ENCODE measurements around the gene EBP.

Gene EBP

DNA sequence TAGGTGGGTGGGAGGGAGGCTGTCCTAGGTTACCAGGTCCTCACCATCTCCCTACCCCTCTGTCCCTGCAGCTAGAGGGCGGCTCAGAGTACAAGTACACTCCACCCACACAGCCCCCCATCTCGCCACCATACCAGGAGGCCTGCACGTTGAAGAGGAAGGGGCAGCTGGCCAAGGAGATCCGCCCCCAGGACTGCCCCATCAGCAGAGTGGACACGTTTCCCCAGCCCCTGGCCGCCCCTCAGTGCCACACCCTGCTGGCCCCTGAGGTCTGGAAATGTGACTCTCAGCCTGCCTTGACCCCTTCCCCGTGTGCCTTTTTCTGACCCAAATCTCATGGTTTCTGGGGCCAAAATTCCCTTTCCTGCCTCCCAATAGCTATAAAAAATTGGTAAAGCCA, 39.1 kb upstream of the EBP start:
- no peak for TF ChIP-seq GATA3 (IDR thresholded peaks at IDR 0.05; ENCODE audit: low read depth, low read length)
- no peak for TF ChIP-seq GATA2 (IDR thresholded peaks at IDR 0.05; ENCODE audit: low read depth, low read length)

DNA sequence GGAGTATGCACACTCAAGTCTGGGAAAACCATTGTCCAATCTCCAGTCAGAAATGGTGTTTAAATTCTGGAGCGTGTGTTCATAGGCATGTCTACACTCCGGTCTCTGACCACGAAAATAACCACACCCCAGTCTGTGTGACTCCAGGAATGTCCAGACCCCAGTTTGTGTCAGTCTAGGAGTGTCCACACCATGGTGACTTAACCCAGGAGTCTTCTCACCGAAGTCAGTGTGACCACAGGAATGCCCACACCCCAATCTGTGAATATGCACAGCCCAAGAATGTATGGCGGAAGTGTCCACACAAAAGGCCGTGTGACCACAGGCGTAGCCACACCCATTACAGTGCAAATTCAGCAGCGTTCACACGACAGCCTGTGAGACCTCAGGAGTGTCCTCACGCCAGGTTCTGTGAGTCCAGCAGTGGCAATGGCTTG, 34.2 kb upstream of the EBP start:
- TF ChIP-seq GATA3 (IDR thresholded peaks at IDR 0.05; ENCODE audit: low read depth, low read length) (no peak), GATA2 (IDR thresholded peaks at IDR 0.05; ENCODE audit: low read depth, low read length) (no peak)

DNA sequence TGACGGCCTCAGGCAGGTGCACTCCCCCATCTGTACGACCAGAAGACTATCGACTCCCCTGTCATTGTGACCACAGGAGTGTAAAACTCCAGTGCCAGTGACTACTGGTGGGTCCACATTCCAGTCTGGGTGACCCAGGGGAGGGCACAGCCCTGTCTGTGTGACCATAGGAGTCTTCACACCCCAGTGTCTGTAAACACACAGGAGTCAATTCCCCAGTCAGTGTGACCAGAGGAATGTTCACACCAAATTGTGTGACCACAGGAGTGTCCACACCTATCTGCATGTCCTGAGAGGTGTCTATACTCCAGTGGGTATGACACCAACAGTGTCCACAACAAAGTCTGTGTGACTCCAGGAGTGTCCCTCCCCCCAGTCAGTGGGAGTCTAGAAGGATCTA, 33.6 kb upstream of the EBP start:
- TF ChIP-seq GATA3 (IDR thresholded peaks at IDR 0.05; ENCODE audit: low read depth, low read length) (no peak), GATA2 (IDR thresholded peaks at IDR 0.05; ENCODE audit: low read depth, low read length) (no peak)

DNA sequence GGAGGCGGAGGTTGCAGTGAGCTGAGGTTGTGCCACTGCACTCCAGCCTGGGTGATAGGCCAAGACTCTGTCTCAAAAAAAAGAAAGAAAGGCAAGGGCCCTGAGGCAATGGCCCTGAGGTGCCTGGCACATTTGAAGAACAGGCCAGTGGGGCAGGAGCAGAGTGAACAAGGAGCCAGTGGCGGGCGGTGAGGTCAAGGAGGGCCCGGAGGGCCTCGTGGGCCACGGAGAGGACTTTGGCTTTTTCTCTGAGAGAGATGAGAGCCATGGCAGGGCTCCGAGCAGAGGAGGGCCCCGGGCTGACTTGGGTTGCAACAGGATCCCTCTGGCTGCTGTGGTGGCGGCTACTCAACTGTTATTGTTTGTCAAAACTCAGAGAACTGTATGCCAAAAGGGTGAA, 32.3 kb upstream of the EBP start:
- TF ChIP-seq GATA3 (IDR thresholded peaks at IDR 0.05; ENCODE audit: low read depth, low read length) = no peak
- no peak for TF ChIP-seq GATA2 (IDR thresholded peaks at IDR 0.05; ENCODE audit: low read depth, low read length)

DNA sequence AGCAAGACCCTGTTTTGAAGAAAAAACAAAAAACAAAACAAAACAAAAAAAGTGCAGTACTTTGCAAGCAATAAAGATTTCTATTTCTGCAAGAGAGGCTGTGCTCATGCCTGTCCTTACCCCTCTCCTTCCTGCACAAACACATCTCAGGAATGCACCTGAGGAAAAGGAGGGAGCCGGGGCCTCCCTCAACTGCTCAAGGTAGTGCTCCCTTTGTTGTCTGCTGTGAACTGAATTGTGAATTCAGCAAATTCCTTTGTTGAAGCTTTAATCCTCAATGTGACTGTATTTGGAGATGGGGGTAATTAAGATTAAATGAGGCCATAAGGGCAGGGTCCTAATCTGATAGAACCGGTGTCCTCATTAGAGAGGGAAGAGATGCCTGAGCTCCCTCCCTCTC, 31.7 kb upstream of the EBP start:
- no peak for TF ChIP-seq GATA2 (IDR thresholded peaks at IDR 0.05; ENCODE audit: low read depth, low read length)
- TF ChIP-seq GATA3 (IDR thresholded peaks at IDR 0.05; ENCODE audit: low read depth, low read length) = no peak

DNA sequence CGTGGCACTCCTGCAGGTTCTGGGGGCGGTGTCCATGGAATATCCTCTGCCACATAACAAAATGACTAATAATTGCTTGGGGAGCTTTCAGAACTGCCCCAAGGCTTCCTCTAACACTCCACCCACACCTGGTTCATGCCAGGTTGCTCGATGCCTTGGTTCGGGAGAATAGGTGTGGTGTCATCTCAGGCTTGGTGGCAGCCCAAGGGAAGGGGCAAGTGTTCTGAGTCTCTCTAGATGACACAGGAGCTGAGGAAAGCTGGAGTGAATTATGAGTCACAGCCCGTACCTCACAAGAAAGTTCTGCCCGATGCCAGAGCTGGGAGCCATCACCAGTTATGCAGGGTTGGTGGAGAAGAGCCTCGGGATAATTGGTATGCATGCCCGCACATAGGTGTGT, 30.9 kb upstream of the EBP start:
- TF ChIP-seq GATA2 (IDR thresholded peaks at IDR 0.05; ENCODE audit: low read depth, low read length) = no peak
- no peak for TF ChIP-seq GATA3 (IDR thresholded peaks at IDR 0.05; ENCODE audit: low read depth, low read length)

DNA sequence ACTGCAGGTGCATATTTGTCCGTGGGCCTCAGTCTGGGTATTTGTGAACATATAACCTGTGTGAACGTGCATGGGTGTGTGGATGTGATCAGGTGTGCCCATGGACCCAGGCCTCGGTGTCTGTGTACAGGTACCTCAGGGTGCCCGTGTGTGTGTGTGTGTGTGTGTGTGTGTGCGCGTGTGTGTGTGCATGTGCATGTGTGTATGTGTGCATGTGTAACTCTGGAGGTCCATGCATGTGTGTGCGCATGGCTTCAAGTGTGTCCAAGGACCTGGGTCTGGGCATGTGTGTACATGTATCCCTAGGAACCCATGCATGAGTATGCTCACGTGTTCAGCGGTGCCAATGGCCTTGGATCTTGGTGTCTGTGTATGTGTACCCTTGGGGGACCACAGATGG, 29.8 kb upstream of the EBP start:
- TF ChIP-seq GATA3 (IDR thresholded peaks at IDR 0.05; ENCODE audit: low read depth, low read length) (no peak), GATA2 (IDR thresholded peaks at IDR 0.05; ENCODE audit: low read depth, low read length) (no peak)

DNA sequence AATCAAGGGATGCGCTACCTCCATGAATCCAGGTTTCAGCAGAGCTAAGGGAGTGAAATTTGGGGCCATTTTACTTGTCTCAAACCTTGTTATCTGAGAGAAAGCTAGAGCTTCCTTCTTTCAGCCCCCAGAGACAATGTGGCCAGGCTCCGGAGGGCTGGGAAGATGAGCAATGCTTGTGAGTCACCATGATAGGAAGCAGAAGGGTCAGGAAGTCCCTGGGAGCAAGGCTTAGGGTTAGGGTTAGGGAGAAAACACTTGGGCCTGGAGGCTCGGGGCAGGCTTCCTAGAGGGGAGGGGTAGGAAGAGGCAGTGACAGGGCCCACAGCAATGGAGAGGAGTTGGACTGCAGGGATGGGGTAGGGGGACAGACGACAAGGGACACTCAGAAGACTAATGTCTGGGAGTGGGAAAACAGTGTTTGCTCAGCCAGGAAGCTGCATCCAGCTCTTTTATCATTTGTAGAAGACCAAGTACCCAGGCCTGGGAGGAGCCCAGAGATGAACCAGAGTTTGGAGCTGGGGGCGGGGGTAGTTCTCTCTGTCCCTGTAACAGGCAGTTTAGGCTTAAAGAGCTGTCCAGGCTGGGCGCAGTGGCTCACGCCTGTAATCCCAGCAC, 29.2 kb upstream of the EBP start:
- no peak for TF ChIP-seq GATA3 (IDR thresholded peaks at IDR 0.05; ENCODE audit: low read depth, low read length)
- TF ChIP-seq GATA2 (IDR thresholded peaks at IDR 0.05; ENCODE audit: low read depth, low read length) = no peak

DNA sequence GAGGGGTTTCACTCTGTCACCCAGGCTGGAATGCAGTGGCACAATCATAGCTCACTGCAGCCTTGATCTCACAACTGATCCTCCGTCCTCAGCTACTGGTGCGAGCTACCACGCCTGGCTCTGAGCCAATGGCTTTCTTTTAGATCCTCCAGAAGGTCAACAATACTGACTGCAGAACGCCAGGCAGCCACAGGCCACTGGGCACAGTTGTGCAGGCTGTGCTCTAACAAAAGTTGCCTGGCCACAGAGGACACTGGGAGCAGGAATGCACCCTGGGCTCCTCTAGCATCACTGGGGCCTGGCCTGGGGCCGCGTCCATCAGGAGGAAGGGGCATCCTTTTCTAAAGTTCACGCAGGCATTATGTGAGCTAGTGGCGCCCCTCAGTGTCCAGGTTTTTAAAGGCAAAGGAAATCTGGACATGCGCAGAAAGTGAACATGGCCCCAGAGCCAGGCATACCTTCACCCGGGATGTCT, 27.7 kb upstream of the EBP start:
- TF ChIP-seq GATA2 (IDR thresholded peaks at IDR 0.05; ENCODE audit: low read depth, low read length) (no peak), GATA3 (IDR thresholded peaks at IDR 0.05; ENCODE audit: low read depth, low read length) (no peak)

DNA sequence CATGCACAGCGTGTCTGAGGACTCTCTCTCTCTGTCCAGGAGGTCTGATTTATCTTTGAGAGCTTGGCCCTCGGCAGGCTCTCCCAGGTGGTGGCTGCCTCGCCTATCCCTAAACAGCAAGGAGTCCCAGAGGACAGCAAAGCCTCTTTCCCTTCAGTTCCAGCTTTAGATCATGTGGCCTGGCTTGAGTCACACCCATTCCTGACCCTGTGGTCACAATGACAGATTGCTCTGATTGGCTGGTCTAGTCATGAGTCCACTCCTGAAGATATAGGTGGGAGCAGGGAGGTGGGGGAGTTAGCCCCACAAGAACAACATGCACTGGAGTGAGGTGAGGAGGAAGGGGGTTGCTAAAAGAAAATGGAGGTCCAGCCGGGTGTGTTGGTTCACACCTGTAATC, 24.9 kb upstream of the EBP start:
- no peak for TF ChIP-seq GATA3 (IDR thresholded peaks at IDR 0.05; ENCODE audit: low read depth, low read length)
- TF ChIP-seq GATA2 (IDR thresholded peaks at IDR 0.05; ENCODE audit: low read depth, low read length) = no peak

DNA sequence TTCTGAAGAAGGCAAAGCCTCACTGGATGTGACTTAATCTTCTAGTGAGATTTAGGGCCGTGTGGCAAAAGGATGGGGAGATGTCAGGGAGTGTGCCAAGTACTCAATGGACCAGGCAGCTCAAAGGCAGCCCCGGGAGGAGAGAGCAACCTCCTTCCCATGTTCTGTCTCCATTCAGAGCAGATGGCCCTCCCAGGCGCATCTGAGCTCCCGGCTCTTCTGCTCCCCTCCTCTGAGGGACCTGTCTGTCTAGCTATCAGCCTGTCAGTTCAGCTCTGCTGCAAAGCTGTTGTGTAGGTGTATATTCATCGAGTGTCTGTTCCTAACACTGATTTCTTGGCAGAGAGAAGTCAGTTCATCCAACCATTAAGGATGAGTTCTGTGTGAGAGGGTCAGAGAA, 23.7 kb upstream of the EBP start:
- TF ChIP-seq GATA3 (IDR thresholded peaks at IDR 0.05; ENCODE audit: low read depth, low read length) (no peak), GATA2 (IDR thresholded peaks at IDR 0.05; ENCODE audit: low read depth, low read length) (no peak)

DNA sequence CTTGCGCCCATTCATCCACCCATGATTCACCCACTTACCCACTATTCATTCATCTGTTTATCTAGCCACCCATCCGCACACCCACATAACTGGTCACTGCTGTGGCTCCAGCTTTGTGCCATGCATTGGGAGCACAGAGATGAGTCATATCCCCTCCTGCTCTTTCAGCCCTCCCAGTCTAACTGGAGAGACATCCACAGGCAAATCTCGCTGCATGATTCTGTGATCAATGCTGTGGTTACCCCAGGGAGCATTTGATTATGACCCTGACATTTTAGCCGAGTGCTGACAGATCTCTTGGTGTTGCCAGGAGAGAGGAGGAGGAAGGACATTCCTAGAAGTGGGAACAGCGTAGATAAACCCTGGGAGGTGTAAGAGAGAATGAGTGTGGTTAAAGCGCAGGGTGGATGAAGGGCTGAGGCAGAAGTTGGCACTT, 23.2 kb upstream of the EBP start:
- no peak for TF ChIP-seq GATA3 (IDR thresholded peaks at IDR 0.05; ENCODE audit: low read depth, low read length)
- TF ChIP-seq GATA2 (IDR thresholded peaks at IDR 0.05; ENCODE audit: low read depth, low read length) = no peak

DNA sequence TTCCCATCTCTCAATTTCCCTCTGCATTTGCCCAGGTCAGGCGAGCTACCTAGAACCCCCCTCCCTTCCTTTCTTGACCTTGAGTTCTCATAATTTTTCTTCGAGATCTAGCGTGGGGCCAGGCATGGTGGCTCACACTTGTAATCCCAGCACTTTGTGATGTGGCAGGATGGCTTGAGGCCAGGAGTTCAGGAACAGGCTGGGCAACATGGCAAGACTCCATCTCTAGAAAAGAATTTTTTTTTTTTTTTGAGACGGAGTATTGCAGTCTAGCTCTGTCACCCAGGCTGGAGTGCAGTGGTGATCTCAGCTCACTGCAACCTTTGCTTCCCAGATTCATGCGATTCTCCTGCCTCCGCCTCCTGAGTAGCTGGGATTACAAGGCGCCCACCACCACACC, 17.3 kb upstream of the EBP start:
- TF ChIP-seq GATA3 (IDR thresholded peaks at IDR 0.05; ENCODE audit: low read depth, low read length) (no peak), GATA2 (IDR thresholded peaks at IDR 0.05; ENCODE audit: low read depth, low read length) (no peak)

DNA sequence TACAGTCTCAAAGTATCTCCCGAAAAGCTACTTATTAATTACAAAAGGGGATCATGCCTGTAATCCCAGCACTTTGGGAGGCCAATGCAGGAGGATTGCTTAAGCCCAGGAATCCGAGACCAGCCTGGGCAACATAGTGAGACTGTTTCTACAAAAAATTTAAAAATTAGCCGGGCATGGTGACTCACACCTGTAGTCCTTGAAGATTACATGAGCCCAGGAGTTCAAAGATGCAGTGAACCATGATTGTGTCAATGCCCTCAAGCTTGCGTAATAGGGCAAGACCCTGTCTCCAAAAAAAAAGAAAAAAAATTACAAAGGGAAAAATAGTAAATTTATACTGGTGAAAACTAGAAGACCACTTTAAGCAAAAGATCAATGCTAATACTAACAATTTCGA, 16.1 kb upstream of the EBP start:
- TF ChIP-seq GATA2 (IDR thresholded peaks at IDR 0.05; ENCODE audit: low read depth, low read length) = no peak
- no peak for TF ChIP-seq GATA3 (IDR thresholded peaks at IDR 0.05; ENCODE audit: low read depth, low read length)

DNA sequence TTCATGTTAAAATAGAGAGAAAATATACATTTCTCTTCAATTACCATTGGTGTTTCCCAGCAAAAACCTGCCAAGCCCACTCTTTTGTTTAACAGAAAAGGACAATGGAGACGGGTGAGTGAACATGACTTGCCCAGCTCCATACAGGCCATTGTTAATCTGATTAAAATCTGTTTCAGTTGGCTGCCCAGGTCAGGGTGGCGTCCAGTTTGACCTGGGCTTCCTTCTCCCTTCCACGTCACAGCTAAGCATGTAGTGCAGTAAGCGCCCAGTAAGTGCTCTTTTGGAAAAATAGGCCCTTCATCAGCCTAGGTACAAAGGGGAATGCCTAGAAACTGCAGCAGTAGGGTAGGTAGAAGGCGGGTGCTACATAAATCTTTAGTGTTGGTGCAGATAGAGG, 14.4 kb upstream of the EBP start:
- TF ChIP-seq GATA3 (IDR thresholded peaks at IDR 0.05; ENCODE audit: low read depth, low read length) (no peak), GATA2 (IDR thresholded peaks at IDR 0.05; ENCODE audit: low read depth, low read length) (no peak)

All from SH-SY5Y (cell line).